Progenitor cell of endocrine pancreas (in vitro differentiated cells): ENCODE measurements around the gene BCDIN3D. TPM values are rescaled to one million over a fixed set of nuclear protein-coding genes. Genes with fewer than 3 reads are reported as not detected.

Experiments used
- DNase-seq: peaks from one replicate; pipeline ENCODE4 v3.0.0; 2021; ENCODE audit warnings: low spot score; ENCODE audit not compliant: unreplicated experiment
- H3K27ac Mint-ChIP-seq: 2 replicates; pipeline ENCODE4 v1.8.0; 2021; ENCODE audit warnings: mild to moderate bottlenecking, moderate library complexity, mixed read lengths
- H3K27me3 Mint-ChIP-seq: 2 replicates; pipeline ENCODE4 v1.8.0; 2021; ENCODE audit warnings: mixed read lengths
- H3K36me3 Mint-ChIP-seq: 2 replicates; pipeline ENCODE4 v1.8.0; 2022; ENCODE audit warnings: mixed read lengths; ENCODE audit not compliant: insufficient read depth
- H3K4me1 Mint-ChIP-seq: 2 replicates; pipeline ENCODE4 v1.8.0; 2021; ENCODE audit warnings: low read depth, mixed read lengths
- H3K4me3 Mint-ChIP-seq: 2 replicates; pipeline ENCODE4 v1.8.0; 2021; ENCODE audit warnings: low read depth, mild to moderate bottlenecking, moderate library complexity, mixed read lengths
- H3K9me3 Mint-ChIP-seq: 2 replicates; pipeline ENCODE4 v1.8.0; 2021; ENCODE audit warnings: low read depth, mixed read lengths
- total RNA-seq: library from RNA; stranded (reverse); gene quantifications from 2 replicates; pipeline ENCODE4 v1.2.1, GENCODE V29; 2021
- TF ChIP-seq, protein P1 (sequence below): fragments of 200-600 bp; sonication (generic); IDR thresholded peaks from one replicate; pipeline ENCODE4 v1.5.0; 2021; ENCODE audit warnings: antibody characterized with exemption, mild to moderate bottlenecking; ENCODE audit not compliant: unreplicated experiment

The BCDIN3D gene
- total RNA-seq, 1 donor from 2014 or later = 7.3 TPM

DNA sequence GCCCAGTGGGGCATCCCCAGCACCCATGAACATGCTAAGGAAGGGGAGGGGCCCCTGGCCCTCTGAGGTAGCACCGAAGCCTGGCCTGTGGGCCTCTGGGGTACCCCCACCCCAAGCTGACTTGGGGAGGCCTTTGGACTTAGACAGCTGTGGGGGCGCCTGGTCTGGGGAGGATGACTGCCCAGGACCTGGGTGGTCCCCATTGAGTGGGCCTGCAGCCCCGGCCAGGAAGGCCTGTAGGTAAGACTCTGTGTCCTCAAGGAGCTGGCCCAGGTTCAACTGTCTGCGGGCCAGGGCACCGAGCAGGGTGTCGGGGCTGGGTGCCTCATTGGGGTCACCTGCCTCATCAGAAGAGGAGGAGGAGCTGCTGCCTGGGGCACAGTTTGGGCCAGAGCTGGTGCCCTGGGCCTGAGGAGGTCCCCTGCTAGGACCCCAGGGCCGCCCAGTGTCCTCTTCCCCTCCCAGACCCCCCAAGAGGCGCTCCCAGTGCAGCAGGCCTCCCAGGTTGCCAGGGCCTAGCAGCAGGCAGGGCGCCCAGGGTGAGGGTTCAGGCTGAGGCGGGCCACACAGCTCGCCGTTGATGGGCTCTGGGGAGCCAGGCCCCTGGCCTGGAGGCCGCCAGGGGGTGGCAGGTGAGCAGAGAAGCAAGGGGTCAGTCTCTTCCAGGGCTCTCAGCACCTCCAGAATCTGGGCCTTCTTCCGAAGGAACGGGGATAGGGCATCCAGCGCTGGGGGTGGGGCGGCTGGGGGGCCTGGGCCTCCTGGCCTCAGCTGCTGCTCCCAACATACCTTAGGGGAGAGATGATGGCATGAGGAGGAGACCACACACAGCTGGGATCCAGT is 46.1 kb downstream of the BCDIN3D start:
- TF ChIP-seq, protein P1, sequence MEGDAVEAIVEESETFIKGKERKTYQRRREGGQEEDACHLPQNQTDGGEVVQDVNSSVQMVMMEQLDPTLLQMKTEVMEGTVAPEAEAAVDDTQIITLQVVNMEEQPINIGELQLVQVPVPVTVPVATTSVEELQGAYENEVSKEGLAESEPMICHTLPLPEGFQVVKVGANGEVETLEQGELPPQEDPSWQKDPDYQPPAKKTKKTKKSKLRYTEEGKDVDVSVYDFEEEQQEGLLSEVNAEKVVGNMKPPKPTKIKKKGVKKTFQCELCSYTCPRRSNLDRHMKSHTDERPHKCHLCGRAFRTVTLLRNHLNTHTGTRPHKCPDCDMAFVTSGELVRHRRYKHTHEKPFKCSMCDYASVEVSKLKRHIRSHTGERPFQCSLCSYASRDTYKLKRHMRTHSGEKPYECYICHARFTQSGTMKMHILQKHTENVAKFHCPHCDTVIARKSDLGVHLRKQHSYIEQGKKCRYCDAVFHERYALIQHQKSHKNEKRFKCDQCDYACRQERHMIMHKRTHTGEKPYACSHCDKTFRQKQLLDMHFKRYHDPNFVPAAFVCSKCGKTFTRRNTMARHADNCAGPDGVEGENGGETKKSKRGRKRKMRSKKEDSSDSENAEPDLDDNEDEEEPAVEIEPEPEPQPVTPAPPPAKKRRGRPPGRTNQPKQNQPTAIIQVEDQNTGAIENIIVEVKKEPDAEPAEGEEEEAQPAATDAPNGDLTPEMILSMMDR = no peak
- Mint-ChIP-seq H3K4me3 (no peak overlapping the region), H3K4me1 (no peaks in the 10 kb centered on the region), H3K36me3 (peaks cover 7% of the 10 kb centered on the region), H3K27me3 (no peaks in the 10 kb centered on the region), H3K9me3 (no peaks in the 10 kb centered on the region), H3K27ac (no peak overlapping the region)
- DNase-seq = no peak

DNA sequence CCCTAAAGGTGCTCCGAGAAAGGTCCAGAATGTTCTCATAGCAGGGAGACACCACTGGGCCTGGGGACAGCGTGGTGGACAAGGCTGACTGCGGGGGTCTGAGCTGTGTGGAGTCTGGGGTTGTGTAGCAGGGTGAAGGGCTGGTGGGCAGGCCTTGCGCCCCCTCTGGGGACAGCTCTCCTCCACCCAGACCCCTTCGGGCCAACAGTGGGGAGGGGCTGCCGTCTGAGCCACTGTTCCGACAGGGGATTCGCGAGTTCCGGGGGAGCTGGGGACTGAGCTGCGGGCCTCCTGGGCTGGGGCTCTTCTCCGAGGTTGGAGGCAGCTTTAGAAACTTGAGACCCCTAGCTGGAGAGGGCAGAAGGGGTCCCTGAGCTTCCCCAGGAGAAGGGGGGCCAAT is 46.8 kb downstream of the BCDIN3D start:
- Mint-ChIP-seq H3K36me3 (peaks cover 7% of the 10 kb centered on the region), H3K4me1 (no peaks in the 10 kb centered on the region), H3K27ac (no peak overlapping the region), H3K27me3 (no peaks in the 10 kb centered on the region), H3K9me3 (no peaks in the 10 kb centered on the region), H3K4me3 (no peak overlapping the region)
- no peak for DNase-seq
- TF ChIP-seq, protein P1 = no peak

DNA sequence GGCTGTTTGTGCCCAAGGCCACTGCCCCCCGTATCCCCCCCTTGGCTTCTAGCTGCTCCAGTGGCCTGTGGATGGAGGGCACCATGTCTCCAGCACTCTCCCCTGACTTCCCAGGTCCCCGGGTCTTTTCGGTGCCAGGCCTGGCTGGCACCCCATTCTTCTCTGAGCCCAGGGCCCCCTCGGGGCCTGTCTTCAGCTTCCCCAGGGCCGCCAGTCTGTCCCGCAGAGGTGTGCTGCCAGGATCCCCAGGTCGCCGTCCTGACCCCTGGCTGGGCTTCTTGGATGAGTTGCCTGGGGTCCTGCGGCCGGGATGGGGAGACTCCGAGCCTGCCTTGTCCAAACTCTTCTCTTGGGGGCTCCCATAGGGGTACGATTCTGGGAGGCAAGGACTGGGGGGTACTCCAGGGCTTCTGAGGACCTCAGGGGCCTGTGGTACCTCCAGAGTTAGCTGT is 47.2 kb downstream of the BCDIN3D start:
- no peak overlapping the region for H3K27ac Mint-ChIP-seq
- DNase-seq = no peak
- H3K4me3 Mint-ChIP-seq = no peak overlapping the region
- TF ChIP-seq, protein P1 = no peak
- no peaks in the 10 kb centered on the region for H3K27me3 Mint-ChIP-seq
- no peaks in the 10 kb centered on the region for H3K9me3 Mint-ChIP-seq
- H3K36me3 Mint-ChIP-seq = peaks cover 7% of the 10 kb centered on the region
- no peaks in the 10 kb centered on the region for H3K4me1 Mint-ChIP-seq

DNA sequence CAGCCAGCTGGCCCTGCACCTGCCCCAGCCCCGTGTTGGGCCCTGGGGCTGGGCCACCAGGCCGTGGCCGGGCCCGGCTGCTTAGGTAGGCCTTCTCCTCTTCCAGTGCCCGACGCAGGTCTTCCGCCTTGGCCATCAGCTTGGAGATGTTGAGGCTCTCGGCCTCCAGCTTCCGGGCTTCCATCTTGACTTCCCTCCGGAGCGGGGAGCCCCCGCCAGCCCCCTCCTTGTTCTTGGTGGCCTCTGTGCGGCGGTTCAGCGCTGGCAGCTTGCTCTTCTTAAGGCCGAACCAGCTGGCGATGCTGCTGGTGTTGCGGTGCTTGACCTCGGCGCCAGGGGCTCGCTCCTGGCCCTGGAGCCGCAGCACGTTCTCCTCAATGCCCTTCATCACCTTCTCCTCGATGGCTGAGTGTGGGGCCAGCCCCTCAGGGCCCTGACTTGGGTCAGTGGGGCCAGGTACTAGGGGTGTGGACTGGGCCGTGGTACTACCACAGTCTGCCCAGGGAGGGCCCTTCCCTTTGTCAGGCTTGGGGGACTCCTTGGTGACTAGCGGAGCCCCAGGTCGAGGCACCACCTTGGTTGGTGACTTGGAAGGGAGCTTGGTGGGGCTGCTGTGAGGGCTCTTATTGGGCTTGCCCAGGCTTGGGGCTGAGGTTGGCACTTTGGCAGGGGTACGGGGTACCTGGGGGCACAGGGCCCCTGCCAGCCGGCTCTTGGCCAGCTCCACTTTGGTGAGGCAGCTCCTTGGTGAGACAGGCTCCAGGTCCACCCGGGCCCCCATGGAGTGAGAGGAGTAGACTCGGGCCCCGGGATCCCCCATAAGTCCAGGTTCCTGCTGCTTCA is 47.9 kb downstream of the BCDIN3D start:
- Mint-ChIP-seq H3K27me3 (no peaks in the 10 kb centered on the region), H3K36me3 (peaks cover 2% of the 10 kb centered on the region), H3K4me1 (peaks cover 3% of the 10 kb centered on the region), H3K9me3 (no peaks in the 10 kb centered on the region), H3K4me3 (no peak overlapping the region), H3K27ac (no peak overlapping the region)
- TF ChIP-seq, protein P1 = no peak
- DNase-seq = no peak

DNA sequence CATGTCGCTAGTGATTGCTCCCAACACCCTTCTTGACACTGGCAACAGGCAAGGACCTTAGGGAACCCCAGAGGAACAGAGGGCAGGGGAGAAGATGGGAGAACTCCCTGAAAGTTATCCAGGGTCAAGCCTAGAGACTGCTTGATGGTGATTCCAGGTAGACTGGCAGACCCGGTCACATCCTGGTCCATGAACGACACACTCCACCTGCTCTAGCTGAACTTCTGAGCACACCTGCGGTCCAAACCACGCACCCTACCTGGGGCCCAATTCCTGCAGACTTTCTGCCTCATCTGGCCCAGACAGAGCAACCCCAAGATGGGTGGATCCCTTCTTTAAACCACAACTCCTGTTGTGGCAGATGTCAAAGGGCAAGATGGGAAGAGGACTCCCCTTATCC is 48.9 kb downstream of the BCDIN3D start:
- Mint-ChIP-seq H3K4me3 (no peak overlapping the region), H3K4me1 (peaks cover 3% of the 10 kb centered on the region), H3K27ac (no peak overlapping the region), H3K9me3 (no peaks in the 10 kb centered on the region), H3K27me3 (no peaks in the 10 kb centered on the region), H3K36me3 (peaks cover 1% of the 10 kb centered on the region)
- TF ChIP-seq, protein P1 = no peak
- no peak for DNase-seq
